ENCODE data around the gene BCL11B. TPM values are rescaled to one million over a fixed set of nuclear protein-coding genes. Genes with fewer than 3 reads are reported as not detected.

BCL11B gene
- total RNA-seq, 1 donor from 2014 or later, result 8.4 TPM

DNA sequence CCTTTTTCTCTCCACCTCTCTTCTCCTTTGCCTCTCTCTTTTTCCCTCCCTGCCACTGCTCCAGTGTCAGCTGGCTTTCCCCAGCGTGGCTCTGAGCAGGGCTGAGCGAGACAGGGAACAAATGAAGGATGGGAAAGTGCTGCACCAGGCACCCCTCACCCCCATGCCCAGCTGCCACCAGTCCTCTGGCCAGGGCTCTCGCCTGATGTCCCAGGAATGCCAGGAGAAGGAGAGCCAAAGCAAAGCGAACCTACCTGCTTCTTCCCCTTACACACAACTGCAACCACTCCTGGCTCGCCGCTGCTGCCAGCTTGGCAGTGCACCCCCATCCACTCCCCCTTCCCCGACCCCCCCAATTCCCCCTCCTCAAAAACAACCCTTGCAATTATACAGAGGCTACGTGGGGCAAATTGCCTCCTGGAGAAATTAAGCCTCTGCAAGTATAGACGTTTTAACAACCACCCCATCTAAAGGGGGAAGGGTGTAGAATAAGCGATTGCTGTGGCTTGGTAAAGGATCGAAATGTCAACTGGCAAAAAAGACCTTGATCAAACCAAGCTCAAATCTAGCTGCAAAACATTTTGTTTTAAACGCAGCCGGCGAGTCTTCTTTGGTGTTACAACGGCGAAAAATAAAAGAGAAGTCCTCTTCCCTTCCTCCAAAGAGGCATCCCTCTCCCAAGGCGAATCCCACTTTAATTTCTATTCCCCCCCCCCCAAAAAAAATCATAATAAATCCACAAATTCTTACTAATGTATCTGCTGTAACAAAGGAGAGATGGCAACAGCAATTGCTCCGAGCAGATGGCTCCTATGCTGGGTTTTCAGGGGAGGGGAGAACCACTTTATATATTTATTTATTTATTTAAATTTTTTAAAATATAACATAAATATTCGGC lies 2.9 kb downstream of the BCL11B start:
- DNase-seq (ENCODE audit: low spot score), result no peak

GRCh38 chr14:99267837-99268781 lies 3.9 kb downstream of the BCL11B start:
- no peak for DNase-seq (ENCODE audit: low spot score)

- DNase-seq (ENCODE audit: low spot score), result no peak
Observed at GRCh38 chr14:99267381-99267780, 4.6 kb downstream of the BCL11B start.

- DNase-seq (ENCODE audit: low spot score), result peak; percentile 83
Observed at GRCh38 chr14:99266181-99267178, 5.5 kb downstream of the BCL11B start.

DNA sequence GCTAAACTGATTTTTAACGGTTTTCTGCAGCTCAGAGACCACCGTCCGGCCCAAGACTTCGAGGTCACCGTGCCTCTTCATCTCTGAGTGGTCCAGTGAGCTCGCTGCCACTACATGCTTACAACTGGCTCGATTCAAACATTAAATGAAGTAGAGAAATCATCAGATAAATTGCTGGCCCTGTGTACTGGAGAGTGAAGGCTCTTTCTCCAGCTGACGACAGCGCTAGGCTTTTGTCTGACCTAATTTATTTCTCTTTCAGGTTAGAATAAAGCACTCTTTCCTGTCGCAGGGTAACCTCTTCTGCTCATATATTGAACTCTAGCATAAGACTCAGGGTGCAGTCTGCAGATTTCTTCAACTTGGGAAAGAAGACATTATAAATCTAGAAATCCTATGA lies 6.4 kb downstream of the BCL11B start:
- DNase-seq (ENCODE audit: low spot score), result no peak

DNA sequence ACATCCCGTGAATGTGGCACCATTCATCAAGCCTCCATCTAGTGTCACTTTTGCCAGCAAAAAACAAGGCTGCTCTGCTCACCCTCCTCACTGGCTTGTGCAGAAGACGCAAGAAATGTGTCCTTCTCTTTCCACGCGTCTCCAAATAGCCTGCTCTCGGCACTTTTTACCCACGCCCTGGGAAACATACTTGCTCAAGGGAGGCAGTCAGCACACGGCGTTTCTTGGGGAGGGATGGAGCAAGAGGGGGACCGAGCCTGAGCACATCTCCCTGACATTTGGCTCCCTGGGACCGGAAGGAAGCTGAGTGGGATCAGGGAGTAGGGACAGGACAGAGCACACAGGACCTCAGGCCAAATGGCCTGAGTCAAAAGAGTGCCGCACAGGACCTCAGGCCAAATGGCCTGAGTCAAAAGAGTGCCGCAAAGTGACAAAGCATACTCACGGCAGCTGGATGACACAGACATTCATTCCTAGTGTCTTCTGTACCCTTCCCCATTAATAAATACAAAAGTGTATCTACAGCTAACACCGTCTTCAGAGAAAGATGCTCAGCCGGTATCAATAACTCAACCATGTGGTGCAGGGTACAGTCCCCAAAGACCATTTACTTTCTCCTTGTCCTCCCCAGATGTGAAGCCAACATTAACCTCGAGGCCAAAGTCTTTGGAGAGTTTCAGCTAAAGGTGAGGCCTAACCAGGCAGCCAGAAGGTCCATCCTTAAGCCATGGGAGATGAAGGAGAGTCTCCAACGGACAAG lies 7.1 kb downstream of the BCL11B start:
- DNase-seq (ENCODE audit: low spot score), result no peak

- no peak for DNase-seq (ENCODE audit: low spot score)
Observed at GRCh38 chr14:99263564-99264330, 8.2 kb downstream of the BCL11B start.

DNA sequence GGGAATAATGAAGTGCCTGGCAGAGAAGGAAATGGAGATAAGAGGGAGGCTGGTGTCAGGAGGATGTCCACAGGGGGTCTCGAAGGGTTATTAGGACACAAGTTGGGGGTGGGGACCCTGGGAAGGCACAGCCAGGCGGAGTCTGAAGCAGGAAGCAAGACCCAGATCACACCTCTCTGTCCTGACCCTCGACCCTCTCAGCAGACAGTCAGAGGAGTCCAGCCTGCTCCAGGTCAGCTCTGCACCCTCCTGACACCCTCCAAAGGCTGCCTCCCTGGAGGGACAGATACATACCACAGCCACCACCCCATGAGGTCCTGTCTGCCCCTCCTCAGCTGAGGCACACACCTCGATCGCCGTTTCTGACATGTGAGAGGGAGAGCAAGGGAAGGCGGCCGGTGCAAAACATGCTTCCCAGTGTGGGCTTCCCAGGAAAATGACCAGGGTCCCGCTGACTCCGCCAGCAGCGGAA lies 9.0 kb downstream of the BCL11B start:
- no peak for DNase-seq (ENCODE audit: low spot score)

DNA sequence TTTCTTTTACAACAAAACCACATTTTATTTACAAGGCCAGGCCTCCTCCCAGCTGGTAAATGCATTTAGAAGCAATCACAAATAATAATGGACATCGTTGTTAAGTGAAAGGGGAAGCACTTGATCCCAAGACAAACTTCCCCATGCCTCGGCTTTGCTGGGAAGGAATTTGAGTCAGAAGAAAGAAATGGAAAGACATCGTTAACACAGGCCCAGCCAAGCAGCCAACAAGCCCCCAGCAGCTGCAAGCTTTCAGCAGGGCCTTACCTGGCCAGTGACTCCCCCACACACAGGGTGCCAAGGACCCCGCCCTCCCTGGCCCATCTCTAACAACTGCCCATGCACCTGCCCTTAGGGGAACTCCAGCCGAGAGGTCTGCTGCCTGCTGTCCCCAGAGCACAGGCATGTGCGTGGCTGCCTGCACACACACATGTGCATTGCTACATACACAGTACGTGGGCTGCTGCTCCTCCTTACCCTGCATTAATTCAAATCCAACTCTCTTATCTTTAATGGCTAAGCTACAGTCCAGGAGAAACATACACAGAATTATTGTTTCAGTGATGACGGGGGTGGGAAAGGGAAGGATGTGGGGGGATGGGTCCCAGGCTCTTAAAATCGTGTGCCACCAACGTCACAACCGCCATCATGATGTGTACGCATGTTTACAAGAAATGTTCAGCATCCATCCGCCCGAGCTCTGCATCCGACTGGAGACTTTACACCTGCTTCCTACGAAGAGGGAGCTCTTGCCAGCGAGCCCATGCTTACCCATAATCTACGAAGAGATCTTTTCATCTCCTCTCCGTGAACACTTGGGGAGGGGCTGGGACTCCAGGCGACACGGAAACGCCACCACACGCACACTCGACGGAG lies 9.8 kb downstream of the BCL11B start:
- DNase-seq (ENCODE audit: low spot score), result no peak

DNA sequence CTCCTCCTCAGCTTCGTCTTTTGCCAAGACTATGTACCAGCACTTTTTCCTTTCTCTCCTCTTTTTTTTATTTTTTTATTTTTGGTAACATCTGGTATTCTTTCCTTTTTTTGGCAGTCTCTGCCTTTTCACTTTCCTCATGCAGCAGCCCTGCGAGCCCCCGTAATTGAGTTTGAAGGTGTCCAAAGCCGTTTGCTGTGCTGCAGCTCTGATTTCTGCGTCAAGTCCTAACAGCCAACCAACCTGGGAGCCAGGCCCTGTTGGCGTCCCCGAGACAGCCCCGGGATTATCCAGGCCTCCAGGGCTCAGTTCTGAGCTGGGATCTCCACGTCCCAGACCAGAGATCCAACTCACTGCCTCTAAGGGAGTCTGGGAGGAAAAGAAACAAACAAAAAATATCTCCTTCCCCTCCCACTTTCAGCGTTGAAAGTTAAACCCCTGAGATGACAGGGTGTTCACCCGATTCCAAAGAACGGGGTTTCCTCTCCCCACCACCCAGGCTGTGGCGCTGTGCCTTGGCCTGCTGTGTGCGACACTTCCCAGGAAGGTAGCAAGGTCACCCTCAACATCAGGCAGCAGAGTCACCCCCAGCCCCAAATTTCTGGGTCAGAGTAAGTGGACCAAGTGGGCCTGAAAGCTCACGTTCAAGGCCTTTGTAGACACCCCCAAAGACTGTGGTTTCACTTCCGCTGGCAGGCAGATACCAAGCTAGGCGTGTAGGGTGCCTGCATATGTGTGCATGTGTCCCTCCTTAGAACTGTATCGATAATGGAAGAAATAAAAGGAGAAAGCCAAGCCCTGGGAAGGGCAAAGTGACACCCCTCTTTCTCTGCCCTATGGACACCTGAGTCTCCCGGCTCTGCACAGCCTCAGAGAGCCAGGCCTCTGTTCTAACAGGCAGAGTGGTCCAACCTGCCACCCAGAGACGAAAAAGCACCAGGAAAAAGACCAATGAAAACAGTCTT lies 11.1 kb downstream of the BCL11B start:
- DNase-seq (ENCODE audit: low spot score), result no peak

DNA sequence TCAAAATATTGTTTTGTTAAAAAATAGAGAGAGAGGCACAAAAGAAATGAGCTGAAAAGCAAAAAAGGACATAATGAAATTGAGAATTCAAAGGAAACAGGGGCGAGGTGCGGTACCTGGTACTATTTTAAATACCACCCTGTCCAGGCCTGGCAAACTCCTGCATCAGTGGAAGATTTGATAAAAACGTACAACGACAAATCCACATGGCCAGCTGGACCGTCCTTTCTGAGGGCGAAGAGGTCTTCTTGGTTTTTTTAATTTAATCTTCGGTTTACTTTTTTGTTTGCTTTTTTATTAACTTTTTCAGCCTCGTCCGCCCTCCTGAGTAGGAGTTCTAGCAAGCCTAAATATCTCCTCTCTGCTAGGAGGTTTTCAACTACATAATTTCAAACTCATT lies 11.9 kb downstream of the BCL11B start:
- no peak for DNase-seq (ENCODE audit: low spot score)

GRCh38 chr14:99258876-99259726 lies 12.9 kb downstream of the BCL11B start:
- DNase-seq (ENCODE audit: low spot score), result no peak

GRCh38 chr14:99258341-99258861 lies 13.6 kb downstream of the BCL11B start:
- DNase-seq (ENCODE audit: low spot score), result no peak

DNA sequence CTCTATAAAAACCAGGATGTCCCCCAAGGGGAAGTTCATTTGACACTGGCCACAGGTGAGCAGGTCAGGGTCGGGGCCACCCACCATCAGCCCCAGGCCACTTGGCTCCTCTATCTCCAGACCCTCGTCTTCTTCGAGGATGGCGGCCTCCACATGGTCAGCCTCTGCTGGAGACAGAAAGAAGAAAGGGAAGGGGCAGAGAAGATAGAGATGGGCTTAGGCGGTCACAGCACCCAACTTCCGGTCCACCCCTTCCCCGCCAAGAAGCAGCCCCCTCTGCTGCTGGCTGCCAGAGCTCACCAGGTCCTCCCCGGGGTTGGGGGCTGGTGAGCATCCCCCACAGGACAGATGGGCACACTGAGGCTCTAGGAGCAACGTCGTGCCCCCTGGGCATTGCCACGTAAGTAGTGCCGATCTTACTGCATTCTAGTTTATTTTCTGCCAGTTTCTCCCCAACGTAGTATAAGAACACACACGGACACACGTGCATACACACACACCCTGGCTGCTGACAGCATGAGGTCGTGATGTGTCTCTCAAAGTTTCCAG lies 14.2 kb downstream of the BCL11B start:
- no peak for DNase-seq (ENCODE audit: low spot score)

DNA sequence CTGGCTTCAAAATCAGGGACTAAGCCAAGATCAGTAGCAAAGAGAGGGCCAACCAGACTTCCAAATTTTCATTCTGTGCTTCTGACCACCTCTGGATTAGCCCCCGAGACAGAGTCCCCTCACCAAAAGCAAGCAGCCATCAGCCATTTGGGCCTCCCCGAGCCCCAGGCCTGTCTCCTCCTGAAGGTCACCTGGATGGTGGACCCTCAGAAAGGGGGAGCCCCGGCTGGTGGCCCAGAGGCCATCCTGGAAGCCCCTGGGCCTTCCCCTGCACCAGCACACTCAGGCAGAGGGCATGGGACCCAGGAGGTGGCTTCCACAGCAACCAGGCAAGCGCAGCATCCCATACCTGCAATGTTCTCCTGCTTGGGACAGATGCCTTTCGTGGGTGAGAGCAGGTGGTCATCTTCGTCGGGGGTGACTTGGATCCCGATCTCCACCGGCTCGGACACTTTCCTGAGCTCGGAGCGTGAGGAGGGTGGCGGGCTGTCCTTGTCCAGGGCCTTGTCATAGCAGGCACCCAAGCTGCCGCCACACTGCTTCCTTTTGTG lies 14.8 kb downstream of the BCL11B start:
- DNase-seq (ENCODE audit: low spot score), result no peak

DNA sequence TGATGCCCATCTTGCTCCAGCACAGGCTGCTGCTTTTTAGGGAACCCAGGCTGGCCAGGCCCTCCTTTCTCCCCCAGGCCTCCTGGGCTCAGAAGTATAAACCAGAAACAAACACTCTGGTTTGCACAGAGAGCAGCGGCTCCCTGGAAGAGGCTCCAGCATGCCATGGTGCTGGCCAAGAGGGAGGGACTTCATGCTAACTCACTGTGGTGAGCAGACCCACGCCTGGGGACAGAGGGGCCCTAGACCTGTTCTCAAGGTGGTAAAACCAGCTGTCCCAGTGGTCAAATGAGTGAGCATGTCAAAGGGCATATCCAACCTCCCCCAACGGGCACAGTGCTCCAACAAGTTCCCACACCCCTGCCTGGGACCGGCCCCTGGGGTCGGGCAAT lies 15.5 kb downstream of the BCL11B start:
- DNase-seq (ENCODE audit: low spot score), result no peak
